CD4-positive, alpha-beta T cell treated with Interleukin-21 for 1 hour (primary cell): ENCODE results near the gene IQCK.

Source experiments
- DNase-seq: peaks from one replicate; pipeline ENCODE4 v3.0.0-alpha.2; 2020

The IQCK gene

DNA sequence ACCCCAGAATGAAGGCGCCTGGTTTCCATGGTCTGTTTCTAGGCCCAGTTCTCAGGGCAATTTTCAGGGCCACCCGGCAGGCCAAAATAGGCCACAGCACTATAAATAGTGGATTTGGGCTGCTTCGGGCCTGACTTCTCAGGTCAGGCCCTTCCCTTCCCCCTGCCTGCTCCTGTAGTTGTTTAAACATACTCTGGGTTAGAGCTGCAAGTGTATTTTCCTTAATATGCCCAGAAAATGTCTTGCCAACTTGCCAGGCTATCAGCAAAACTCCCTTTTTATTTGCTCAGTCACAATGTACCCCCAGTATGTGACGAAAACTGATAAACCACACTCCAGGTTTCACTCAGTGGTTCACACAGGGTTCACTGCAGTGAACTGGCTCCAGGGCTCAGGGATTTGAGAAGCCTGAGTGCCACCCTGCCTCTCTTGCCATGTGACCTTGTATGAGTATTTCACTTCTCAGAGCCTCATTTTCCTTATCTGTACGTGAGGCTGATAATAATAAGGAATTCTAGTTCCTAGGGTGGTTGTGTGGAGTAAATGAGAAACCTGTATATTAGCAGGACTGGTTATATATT lies 90.1 kb downstream of the IQCK start:
- DNase-seq: no peak

GRCh38 chr16:19809121-19809635 lies 91.1 kb downstream of the IQCK start:
- no peak for DNase-seq

DNA sequence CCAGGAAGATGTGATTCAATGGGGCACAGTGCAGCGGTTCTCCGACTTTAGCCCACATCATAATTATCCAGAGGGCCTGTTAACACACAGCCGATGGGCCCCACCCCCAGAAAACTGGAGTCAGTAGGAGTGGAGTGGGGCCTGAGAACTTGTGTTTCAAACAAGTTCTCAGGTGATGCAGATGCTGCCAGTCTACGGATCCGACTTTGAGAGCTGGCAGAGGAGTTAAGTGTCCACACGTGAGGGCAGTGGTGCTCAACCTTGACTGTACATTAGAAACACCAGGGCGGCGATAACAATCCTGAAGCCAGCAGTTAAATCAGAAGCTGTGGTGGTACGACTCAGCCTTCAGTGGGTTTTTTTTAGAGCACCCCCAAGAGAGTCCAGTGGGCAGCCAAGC lies 91.6 kb downstream of the IQCK start:
- DNase-seq: no peak

DNA sequence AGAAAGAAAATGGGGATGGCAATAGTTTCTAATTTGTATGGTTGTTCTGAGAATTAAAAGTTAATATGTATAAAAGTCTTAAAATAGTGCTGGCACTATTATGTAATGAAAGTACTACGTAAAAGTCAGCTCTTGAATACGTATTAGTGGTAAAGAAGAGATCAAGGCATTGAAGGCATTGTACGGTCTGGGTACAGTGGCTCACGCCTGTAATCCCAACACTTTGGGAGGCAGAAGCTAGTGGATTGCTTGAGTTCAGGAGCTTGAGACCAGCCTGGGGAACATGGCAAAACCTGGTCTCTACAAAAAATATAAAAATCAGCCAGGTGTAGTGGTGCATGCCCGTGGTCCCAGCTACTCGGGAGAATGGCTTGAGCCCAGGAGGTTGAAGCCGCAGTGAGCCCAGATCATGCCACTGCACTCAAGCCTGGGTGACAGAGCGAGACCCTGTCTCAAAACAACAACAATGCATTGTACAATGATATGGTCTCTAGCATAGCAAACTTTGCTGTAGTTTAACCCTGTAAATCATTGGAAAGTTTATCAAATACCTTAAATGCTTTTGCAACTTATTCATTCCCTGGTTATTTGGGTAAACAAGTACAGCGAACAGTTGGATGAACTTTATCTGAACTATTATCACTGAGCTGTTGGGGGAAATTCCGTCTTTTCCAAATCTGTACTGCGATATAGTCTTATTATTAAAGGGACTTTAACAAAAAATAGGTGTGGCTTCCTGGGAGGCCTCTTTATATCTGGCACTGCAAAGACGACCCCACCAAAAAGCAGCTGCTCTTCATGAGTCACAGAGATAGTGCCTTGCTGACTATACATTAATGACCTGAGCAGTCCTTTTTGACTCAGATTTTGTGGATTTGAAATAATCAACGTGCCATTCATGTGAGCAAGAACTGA lies 93.0 kb downstream of the IQCK start:
- DNase-seq: no peak

GRCh38 chr16:19812986-19813385 lies 94.9 kb downstream of the IQCK start:
- DNase-seq: no peak

DNA sequence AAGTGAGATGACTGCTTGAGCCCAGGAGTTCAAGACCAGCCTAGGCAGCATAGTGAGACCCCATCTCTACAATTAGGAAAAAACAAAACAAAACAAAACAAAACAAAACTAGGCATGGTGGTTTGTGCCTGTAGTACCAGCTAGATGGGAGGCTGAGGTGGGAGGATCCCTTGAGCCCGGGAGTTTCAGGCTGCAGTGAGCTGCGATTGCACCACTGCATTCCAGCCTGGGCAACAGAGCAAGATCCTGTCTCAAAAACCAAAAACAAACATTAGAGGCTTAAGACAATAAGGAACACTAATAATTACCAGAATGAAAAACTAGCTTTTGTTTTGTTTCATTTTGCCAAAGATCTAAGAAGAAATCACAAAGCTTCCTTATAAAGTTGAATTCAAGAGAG lies 97.3 kb downstream of the IQCK start:
- DNase-seq: no peak

- DNase-seq: no peak
These were observed 99.1 kb downstream of the IQCK start for GRCh38 chr16:19817122-19817521.

- DNase-seq: no peak
These were observed 99.8 kb downstream of the IQCK start for GRCh38 chr16:19817875-19818274.

DNA sequence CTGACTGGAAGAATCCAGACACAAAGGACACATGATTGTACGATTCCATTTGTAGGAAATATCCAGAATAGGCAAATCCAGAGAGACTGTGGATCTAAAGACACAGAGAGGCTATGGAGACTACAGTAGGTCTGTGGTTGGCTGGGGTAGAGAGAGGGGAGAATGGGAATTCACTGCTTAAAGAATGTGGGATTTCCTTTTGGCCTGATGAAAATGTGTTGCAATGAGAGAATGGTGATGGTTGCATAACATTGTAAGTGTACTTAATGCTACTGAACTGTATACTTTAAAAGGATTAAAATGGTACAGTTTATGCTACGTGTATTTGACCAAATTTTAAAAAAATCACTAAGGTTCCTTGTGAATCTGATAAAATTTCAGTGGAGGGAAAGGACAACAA lies 104.5 kb downstream of the IQCK start:
- no peak for DNase-seq

DNA sequence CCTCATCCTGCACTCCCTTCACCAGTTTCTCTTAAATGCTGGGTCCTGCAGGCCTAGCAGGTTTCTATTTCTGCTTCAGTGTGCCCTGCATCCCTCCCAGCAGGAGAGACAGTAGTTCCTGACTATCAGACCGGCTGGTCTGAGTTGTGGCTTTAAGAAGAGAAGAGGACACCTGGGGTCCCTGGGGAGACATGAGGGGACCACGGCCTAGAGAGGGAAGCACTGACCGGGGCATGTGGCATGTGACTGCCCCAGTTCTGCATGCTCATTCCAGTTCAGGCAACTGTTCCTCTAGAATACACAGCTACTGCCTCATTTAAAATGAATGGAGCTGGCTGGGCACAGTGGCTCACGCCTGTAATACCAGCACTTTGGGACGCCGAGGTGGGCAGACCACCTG lies 105.3 kb downstream of the IQCK start:
- DNase-seq: no peak

- DNase-seq: no peak
These were observed 106.1 kb downstream of the IQCK start for GRCh38 chr16:19824216-19824615.

DNA sequence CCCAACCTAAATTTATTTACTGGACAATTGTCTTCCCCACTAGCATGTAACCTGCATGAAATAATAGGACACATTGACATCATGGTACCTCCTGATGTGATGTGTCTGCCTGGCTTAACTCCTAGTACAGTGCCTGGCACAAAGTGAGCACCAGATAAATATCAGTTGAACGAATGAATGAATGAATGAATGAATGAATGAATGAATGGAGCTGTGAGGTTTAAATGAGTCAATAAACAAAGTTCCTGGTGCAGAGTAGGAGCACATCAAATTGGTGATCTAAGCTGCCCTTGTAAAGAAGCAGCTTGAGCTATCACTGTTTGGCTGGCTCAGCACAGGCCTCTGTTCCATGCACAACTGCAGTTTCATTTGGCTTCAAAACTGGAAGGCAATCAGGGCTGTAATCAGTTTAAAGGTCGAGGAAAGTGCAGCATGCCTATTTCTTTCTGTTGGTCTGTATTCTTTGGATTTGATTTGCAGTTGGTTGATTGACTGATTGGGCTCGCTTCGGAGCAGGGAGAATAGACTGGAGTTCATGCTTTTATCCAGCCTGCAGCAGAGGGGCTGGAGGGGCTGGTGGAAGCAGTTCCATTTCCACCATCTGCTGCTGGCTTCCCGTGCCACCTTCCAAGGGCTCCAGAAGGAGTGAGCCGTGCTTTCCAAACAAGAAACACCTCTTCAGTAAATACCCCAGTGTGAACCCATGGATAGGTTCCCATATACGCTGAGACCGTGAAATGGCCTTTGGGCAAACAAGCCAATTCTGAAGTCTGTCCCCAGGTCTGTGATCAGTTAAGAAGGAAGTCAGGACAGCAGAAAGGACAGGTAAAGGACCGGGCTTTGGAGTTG lies 112.0 kb downstream of the IQCK start:
- no peak for DNase-seq

DNA sequence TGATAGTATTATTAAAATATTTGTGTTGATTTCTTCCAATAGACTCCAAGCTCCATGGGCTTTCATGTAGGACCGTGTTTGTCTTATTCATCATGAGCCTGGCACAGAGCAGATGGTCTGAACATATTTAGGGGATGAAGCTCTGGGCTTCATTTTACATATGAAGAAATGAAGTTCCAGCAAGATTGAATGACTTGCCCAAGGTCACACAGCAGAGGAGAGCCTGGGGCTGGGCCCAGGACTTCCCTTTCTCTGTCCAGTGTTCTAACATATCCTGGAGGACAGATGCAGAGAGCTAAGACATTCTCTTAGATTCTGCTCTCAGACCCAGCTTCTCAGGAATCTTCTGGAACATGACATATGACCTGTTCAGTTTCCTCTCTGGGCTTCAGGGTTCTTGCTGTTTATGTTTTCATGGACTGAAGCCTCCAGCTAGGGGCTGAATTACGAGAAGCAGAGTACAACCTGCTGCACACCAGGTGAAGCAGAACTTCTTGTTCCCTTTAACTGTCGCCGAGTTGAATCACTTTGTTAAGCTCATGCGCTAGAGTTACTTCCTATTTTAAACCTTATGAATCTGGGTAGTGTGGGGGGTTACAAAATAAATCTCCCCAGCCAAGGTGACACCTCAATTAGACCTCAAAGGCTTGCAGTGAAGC lies 113.0 kb downstream of the IQCK start:
- DNase-seq: no peak

DNA sequence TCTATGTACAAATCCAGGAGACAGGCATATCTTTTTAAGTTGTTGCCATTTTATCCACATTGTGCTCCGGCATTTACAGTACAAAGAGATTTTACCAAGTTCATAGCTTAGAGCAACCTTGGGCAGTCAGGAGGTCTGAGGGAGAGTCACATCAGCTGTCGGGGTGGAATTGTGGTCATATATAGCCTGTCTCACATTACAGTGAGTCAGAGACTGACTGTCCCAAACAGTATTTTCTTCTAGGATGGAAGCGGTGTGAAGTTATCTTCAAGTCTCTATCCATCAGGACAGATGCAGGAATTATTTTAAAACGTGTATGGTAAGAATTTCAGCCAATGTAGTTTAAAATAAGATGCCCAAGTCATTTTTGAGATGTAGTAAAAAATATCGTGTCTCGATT lies 113.6 kb downstream of the IQCK start:
- DNase-seq: no peak

DNA sequence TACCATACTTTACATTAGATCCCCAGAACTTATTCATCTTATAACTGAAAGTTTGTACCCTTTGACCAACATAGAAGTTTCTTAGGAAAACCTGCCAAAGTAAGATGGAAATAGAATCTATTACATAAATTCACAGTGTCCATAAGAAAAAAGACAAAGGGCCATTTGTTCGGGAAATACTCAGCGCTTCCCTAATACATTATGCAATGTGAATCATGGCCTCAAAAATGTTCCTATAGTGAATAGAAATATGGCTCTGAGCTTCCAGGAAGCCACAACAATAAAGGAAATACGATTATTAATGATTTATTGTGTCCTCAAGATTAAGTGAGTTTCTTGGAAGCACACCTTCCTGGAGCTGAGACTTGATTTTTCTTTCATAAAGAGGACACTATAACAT lies 115.1 kb downstream of the IQCK start:
- no peak for DNase-seq

DNA sequence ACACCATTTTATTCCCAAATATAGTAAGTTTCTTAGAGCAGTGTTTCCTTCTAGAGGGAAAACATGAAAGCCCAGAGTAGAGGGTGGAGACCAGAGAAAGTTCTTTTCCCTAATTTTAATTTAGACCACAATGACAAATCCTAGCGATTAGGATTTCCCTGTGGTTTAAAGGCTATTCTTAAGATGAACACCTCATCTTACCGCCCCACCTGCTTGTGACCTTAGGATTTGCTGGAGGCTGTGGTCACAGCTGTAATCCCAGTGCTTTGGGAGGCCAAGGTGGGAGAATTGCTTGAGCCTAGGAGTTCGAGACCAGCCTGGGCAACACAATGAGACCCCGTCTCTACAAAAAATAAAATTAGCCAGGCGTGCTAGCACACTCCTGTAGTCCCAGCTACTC lies 115.5 kb downstream of the IQCK start:
- DNase-seq: no peak

GRCh38 chr16:19835196-19835595 lies 117.1 kb downstream of the IQCK start:
- no peak for DNase-seq

DNA sequence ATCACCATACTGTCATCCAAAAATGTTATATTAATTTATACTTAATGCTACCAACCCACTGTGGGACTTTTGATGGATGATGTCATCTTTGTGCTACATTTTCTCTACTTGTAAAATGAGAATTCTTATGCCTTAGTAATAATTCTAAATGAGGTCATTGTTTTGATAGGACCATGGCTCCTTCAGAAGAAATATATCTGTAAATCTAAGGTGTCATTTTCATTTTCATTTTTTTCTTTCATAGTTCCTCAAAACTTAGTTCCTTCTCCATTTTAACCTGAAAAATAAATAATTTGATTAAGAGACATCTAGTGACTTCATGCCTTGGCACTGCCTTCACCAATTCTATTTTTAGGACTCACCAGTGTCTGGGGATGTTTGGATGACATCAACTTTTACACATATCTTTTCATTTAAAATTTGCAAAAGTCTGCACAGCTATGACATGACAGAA lies 117.9 kb downstream of the IQCK start:
- no peak for DNase-seq

DNA sequence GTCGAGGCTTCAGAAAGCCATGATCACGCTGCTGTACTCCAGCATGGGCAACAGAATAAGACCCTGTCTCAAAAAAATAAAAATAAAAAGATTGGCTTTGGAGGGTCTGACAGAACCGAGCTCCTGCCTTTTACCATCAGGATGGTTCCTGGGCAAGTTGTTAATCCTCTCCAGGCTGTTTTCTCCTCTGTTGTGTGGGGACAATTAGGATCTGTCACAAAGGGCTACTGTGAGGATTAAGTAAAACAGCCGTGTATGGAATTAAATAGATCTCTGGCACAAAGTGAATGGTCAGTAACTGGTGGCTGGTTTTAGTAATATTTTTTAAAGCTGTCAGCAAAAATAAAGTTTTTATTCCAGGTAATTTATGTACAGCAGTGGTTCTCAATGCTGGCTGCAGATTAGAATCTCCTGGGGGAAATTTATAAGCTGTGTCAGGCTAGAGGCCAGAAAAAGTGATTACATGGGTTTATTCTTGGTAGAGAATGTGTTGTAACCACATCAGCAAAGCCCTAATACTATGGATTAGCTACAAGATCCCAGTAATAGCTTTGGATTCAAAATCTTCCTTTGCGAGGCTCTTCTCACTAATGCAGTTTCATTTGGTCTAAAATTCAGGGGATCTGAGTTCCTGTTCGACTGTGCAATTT lies 119.4 kb downstream of the IQCK start:
- DNase-seq: no peak

DNA sequence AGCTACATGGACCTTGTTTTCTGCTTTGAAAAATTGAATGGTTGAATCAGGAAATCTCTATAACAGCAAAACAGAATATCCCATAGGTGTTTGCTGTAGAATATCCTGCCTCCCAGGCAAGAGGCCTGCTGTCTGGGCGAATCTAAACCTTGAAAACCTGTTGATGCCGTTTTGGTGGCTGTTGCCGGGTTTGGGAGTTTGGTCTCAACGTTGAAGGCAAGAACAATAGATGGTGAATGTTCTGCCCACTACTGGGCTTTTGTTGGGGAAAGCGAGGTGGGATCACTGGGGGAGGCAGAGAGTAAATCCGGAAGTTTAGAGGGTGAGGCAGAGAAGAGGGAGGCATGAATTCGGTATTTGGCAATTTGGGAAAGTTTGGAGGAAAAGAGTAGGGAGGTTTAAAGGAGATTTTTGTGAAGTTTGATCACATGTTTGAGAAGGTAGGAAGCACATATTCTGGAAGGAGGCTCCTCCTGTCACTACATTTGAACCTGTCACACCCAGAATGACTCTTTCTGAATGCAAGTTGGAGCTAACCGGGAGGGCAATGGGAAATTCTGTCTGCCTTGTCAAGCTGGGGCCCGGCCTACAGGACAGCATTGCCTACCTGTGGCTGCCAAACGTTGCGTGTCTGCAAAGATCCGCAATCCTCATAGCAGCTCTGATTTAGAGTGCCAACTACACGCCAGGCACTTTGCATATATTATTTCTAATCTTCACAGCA lies 120.1 kb downstream of the IQCK start:
- no peak for DNase-seq

DNA sequence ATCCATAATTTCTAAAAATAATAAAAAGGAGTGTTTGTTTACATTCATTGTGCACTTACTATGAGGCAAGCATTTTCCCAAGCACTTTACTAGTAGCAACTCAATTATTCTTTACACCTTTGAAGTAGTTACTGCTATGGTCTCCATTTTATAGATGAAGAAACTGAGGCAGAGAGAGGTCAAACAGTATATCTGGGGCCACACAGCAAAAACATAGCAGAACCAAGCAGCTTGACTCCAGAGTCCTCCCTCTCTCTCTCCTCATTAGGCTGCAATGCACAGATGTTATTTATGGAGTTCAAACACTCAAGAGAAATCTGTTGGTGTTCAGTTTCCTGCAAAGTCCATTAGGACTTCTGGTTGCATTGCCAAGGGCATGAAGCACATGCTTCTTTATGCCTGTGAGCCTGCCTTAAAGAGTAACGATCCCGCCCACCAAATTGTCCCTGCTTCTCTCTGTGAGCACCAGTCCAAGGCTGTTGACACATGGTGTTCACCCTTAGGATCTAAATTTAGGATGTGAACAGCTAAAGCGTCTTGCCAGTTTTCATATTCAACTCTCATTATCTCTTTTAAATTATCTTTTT lies 122.5 kb downstream of the IQCK start:
- DNase-seq: no peak
